ENCODE results near the gene DYSF.

GRCh38 chr2:71599038-71599437 is 145.7 kb downstream of the DYSF start:
- no peak for TF ChIP-seq CTCF (IDR thresholded peaks at IDR 0.05)
- no peak for TF ChIP-seq ZFX (IDR thresholded peaks at IDR 0.05; ENCODE audit: borderline replicate concordance)

Measured in 22Rv1 (cell line).